ENCODE results near the gene PRSS57.
"Not testable (repeated sequence)": the region's sequence is repeated elsewhere in the genome, so short reads cannot be mapped to it uniquely, and the experiment has no call there.

The PRSS57 gene

GRCh38 chr19:695352-695949 lies at the start of gene PRSS57:
PRSS57 (minus strand) TSS chr19:695452; CDS start chr19:695430, 22 bp downstream.
- DNase-seq, result peak; percentile 56

GRCh38 chr19:743168-743687 lies 48.0 kb upstream of the PRSS57 start:
- no peak for DNase-seq

GRCh38 chr19:742540-743075 lies 47.4 kb upstream of the PRSS57 start:
- no peak for DNase-seq

GRCh38 chr19:741506-742131 lies 46.4 kb upstream of the PRSS57 start:
- DNase-seq, result no peak

- DNase-seq, result not testable (repeated sequence)
Measured at GRCh38 chr19:740816-741505, 45.7 kb upstream of the PRSS57 start.

GRCh38 chr19:739998-740715 lies 44.9 kb upstream of the PRSS57 start:
- DNase-seq, result no peak

- no peak for DNase-seq
Measured at GRCh38 chr19:738509-739128, 43.4 kb upstream of the PRSS57 start.

GRCh38 chr19:737591-738093 lies 42.4 kb upstream of the PRSS57 start:
- DNase-seq, result peak; percentile 9

- no peak for DNase-seq
Measured at GRCh38 chr19:736125-736524, 40.9 kb upstream of the PRSS57 start.

- no peak for DNase-seq
Measured at GRCh38 chr19:734716-735115, 39.5 kb upstream of the PRSS57 start.

GRCh38 chr19:732148-733069 lies 37.2 kb upstream of the PRSS57 start:
- DNase-seq, result no peak

- DNase-seq, result no peak
Measured at GRCh38 chr19:731000-731399, 35.7 kb upstream of the PRSS57 start.

GRCh38 chr19:729965-730668 lies 34.9 kb upstream of the PRSS57 start:
- DNase-seq, result no peak

GRCh38 chr19:729564-729963 lies 34.3 kb upstream of the PRSS57 start:
- DNase-seq, result not testable (repeated sequence)

GRCh38 chr19:728011-728410 lies 32.8 kb upstream of the PRSS57 start:
- DNase-seq, result no peak

- no peak for DNase-seq
Measured at GRCh38 chr19:726993-727956, 32.0 kb upstream of the PRSS57 start.

GRCh38 chr19:725461-726089 lies 30.3 kb upstream of the PRSS57 start:
- no peak for DNase-seq

- DNase-seq, result no peak
Measured at GRCh38 chr19:723714-724113, 28.5 kb upstream of the PRSS57 start.

- DNase-seq, result no peak
Measured at GRCh38 chr19:723247-723646, 28.0 kb upstream of the PRSS57 start.

Measured in KG1 (cell line).